KBM-7 (cell line): ENCODE data around the gene CNTN1.
"Not testable (repeated sequence)": the region's sequence is repeated elsewhere in the genome, so short reads cannot be mapped to it uniquely, and the experiment has no call there.

ENCODE experiments used
- DNase-seq: peaks from one replicate; pipeline ENCODE4 v3.0.0-alpha.2; 2015
- in situ Hi-C: fragments of 300-500 bp; cut with MboI; formaldehyde crosslinking; loops from 2 replicates; pipeline ENCODE4 v1.14.3; 2020; ENCODE audit warnings: low sequenced_read_pairs, low pct_unique_long_range_greater_than_20kb, mixed read lengths

Gene CNTN1

GRCh38 chr12:41053046-41053445 lies 360.8 kb downstream of the CNTN1 start:
- DNase-seq, result no peak
- in situ Hi-C loops, result no loop called here

DNA sequence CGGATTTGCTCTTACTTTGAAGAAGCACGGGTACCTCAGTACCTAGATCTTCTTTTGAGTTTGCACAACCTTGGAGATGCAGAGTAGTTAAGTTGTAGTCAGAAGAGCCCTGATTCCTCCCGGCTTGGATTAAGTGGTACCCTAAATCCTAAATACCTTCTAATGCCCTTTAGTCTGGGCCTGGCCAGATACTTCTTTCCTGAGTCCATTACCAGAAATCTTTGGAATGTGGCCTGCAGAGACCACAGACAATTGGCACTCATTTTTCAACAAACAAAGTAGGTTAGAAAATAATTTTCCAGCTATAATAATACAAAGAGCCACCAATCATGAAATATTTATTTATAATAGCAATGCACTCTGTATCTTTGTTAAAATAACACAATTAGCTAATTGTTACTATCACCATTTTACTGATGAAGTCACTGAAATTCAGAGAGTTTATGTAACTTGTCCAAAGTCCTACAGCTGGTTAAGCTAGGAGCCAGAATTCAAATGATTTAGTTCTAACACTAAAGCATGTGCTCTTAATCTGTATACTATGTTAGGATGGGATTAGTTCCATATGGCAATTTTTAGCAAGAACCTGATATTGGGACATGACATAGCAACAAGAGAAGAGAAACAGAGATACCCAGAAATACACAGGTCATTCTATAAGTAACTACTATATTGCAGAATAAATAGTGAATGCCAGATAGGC lies 363.8 kb downstream of the CNTN1 start:
- in situ Hi-C loops, result no loop called here
- DNase-seq, result no peak

DNA sequence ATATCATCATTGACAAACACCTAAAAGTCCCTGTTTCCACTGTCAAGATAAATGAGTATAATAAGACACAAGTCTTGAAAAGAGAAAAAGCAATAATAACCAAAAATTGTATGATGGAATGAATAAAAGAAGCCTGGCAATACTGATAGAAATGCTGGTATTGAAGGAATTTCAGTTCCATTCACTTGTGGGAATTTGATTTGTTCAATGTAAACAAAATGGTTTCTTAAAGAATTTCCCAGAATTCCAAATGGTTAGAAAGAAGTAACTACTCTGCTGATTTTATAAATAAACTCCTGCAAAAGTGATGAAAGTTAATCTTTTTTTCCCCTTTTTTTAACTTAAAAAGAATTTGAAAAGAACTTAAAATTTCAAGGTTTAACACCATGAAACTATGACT lies 366.0 kb downstream of the CNTN1 start:
- DNase-seq, result no peak
- in situ Hi-C loops, result no loop called here

DNA sequence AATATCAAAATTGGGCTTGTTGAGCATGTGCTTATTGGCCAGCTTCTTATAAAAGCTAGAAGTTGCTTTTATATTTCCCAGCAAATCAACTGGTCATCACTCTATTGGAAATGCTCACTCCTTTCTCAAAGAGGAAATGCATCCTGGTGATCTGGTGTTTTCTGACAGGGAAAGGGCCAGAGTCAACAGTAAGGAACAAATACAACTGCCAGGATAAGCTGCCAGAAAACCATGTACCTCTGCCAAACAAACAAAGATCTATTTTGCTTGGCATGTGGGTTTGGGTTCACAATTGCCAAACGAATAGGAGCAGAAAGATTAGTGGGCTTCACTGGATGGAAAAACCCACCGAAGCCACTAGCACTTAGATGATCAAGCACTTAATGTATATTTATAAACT lies 369.0 kb downstream of the CNTN1 start:
- in situ Hi-C loops, result no loop called here
- DNase-seq, result no peak

DNA sequence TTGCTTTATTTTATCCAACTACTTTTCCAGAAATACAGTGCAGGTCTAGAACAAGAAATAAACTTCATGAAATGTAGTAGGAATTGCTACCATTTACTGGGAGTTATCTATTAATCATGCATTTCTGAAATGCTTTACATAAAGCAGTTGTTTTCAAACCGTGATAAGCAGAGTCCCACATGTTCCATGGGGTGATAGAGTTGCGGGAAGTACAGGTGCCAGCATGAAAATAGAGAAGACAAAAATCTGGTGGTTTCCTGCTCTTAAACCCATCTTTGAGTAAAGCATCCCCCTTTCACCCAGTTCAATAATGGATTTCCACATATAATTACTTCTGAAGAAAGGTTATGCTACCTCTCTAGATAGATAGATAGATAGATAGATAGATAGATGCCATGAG lies 372.2 kb downstream of the CNTN1 start:
- DNase-seq, result no peak
- in situ Hi-C loops, result no loop called here

DNA sequence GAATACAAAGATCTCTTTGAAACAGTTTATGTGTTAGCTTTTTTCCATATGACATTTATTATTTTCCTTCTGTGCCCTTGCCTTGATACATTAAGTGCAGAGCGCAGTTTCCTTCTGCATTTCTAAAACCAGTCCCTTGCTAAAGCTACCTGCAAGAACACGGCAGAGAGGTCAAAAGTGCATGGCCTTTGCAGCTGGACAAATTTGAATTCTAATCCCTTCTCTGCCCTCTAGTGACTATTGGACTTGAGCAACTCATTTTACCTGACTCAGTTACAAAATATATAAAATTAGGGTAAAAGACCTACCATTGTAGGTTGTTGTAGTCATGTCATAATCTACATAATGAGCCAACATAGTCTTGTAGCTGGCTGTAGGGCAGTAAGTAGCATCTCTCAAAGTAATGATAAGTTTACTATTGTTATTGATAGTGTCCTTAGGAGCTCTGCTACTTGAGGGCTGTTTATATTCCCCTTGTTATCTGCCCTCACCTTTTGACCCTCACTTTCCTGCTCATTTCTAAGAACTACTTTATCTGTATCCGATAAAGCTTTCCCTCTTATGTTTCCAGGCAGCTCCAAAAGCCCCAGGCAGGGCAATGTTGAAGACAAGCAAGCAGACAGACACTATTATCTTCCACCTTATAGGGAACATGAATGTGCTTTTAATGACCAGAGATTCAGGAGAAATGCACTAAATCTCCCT lies 375.9 kb downstream of the CNTN1 start:
- no peak for DNase-seq
- in situ Hi-C loops, result no loop called here

DNA sequence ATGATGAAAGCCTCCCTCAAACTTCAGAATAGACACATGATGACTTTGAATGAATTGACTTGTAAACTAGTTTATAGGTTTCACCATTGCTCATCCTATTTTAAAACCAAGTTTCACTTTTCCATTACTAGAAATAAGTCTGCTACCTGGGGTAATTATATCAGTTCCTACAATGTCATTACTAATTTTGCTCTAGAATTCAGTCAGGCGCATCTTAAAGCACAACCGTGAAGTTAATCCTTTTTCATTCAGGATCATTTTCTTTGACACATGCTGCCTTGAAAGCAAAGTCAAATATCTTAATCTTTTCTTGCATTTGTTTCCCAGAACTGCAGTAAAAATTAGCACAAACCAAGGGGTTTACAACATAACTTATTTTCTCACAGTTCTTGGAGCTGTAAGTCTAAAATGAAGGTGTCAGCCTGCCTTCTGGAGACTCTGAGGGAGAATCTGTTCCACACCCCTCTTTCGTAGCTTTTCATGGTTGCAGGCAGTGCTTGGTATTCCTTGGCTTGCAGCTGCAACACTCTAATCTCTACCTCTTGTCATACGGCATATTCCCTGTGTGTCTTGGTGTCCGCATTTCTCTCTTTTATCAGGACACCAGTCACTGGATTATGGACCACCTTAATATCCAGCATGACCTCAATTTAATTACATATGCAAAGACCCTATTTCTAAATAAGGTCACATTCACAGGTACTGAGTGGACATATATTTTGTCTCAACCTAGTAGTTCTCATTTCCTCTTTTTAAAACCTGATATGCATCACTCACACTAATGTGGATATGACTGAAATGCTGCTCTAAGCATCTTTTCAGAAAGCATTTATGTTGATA lies 381.6 kb downstream of the CNTN1 start:
- DNase-seq, result no peak
- in situ Hi-C loops, result no loop called here

DNA sequence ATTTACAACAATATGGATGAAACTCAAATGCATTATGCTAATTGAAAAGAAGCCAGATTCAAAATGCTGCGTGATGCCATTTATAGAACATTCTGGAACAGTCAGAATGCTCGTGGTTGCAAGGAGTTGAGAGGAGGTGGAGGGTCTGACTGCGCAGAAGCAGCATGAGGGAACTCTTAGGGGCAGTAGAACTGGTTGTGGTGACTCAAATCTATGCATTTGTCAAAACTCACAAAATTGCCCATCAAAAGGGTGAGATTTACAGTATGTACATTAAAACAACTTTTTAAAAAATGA lies 382.2 kb downstream of the CNTN1 start:
- no peak for DNase-seq
- in situ Hi-C loops, result no loop called here

GRCh38 chr12:41076114-41076513 lies 383.9 kb downstream of the CNTN1 start:
- DNase-seq, result no peak
- in situ Hi-C loops, result no loop called here

DNA sequence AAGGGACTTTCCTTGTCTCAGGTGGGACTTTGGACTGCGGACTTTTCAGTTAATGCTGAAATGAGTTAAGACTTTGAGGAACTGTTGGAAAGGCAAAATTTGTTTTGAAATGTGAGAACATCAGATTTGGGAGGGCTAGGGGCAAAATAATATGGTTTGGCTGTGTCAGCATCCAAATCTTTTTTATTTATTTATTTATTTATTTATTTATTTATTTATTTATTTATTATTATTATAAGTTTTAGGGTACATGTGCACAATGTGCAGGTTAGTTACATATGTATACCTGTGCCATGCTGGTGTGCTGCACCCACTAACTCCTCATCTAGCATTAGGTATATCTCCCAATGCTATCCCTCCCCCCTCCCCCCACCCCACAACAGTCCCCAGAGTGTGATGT lies 389.0 kb downstream of the CNTN1 start:
- DNase-seq, in situ Hi-C loops: not testable (repeated sequence)

GRCh38 chr12:41089438-41089837 lies 397.2 kb downstream of the CNTN1 start:
- in situ Hi-C loops, result no loop called here
- no peak for DNase-seq

GRCh38 chr12:41092115-41092514 lies 399.9 kb downstream of the CNTN1 start:
- no peak for DNase-seq
- in situ Hi-C loops, result no loop called here

DNA sequence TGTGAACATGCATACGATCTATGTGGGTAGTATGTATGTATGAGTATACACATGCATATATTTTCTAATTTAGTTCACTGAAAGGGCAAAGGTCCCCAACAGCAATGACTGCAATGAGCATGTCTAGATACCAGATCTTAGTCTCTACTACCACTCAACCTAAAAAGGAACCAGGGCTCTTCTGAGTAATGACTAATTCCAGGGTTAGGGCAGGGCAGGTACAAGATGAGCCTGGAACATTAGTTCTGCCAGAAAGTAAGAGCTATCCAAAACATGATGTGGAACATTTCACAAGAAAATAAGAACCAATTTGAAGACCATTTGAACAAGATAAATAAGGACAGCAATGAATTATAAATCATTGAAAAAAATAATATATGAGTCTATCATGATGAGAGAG lies 404.6 kb downstream of the CNTN1 start:
- in situ Hi-C loops, result no loop called here
- DNase-seq, result no peak

- in situ Hi-C loops, result no loop called here
- DNase-seq, result no peak
These were observed 408.3 kb downstream of the CNTN1 start for GRCh38 chr12:41100572-41100971.

DNA sequence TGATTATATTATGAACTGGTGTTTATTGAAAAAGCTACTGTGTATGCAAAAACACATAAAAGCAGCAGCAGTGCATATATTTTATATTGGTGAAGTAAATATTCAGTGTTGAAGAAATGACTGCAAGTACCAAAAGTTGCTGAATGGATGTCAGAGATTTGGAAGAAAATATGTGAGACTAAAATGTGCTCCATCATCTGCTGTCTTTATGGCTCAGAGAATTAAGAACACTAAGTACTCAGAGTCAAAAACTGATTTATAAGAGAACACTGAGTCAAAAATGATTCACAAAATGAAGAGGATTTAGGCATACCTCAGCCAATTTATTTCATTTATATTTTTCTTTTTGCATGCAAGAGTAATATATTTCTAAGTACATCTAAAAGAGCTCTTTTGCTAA lies 409.6 kb downstream of the CNTN1 start:
- in situ Hi-C loops, result no loop called here
- DNase-seq, result no peak

DNA sequence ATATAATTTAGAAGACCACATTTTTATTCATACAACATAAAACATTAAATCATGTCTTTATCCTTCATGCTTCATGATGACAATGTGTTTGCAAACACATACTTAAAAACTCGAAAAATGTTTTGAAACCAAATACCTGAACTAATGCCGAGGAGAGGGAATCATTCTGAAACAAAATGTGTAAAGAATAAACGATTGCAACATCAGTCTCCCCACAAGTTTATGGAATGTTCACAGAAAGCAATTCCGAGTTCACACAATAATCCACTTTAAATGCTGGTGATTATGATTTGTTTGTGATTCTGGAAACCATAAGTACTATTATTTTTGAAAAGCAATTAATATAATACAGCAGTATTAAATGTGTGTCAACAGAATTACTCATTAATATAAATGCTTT lies 411.4 kb downstream of the CNTN1 start:
- in situ Hi-C loops, result no loop called here
- no peak for DNase-seq

DNA sequence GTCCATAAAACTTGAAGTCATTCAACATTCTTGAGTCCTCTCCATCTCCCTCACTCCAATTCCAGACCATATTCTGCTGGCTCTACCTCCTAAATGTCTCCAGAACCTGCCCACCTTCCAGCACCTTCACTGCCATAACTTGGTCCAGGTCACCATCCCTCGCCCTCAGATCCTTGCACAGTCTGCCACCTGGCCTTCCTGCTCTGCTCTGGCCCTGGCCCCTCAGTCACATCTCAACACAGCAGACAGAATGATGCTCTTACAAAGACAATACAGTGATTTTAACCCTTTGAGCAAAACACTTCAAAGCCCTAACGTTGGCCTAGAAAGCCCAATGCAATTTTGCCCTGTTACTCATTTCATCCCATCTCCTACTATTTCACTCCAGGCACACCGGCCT lies 414.1 kb downstream of the CNTN1 start:
- no peak for DNase-seq
- in situ Hi-C loops, result no loop called here

DNA sequence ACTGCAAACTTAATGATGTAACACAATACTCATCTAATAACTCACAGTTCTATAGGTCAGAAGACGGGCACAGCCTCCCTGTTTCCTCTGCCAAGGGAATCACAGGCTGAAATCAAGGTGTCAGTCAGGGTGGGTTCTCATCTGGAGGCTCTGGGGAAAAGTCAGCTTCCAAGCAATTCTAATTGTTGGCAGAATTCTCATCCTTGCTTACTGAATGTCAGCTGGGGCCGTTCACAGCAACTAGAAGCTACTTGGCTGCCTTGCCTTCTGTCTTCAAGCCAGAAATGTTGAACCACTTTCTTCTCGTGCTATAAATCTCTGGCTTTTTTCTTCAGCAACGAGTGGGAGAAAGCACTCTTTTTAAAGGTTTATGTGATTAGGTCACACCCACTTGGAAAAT lies 415.8 kb downstream of the CNTN1 start:
- in situ Hi-C loops, result no loop called here
- no peak for DNase-seq

GRCh38 chr12:41112903-41113302 lies 420.7 kb downstream of the CNTN1 start:
- no peak for DNase-seq
- in situ Hi-C loops, result no loop called here

DNA sequence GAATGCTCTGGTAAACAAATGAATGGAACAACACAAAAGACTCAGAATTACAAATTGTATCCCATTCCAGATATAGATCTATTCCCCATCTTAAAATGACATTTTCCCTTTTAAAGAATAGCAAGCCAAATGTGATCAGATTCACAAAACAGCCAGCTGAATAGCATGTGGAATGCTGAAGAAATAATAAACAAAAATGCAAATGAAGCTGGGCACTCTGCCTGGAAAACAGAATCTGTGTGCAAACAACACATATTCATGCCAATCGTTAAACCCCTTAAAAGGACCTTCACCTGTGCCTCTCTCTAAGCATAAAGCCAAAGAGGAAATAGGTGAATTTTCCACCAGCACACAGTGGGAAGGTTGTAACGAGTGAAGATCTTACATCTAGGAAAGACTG lies 428.0 kb downstream of the CNTN1 start:
- in situ Hi-C loops, result no loop called here
- DNase-seq, result no peak
